Breast epithelium (tissue), 4 donors: ENCODE data around the gene LIM2. TPM values are rescaled to one million over a fixed set of nuclear protein-coding genes. Genes with fewer than 3 reads are reported as not detected.

ENCODE experiments used
- DNase-seq, 2 donors: peaks; one replicate each; pipeline ENCODE4 v3.0.0-alpha.2; 2019; ENCODE audit warnings: low spot score in 2 of 2
- H3K27ac ChIP-seq, 2 donors: fragments of 200-600 bp; sonication (generic) in 1 of 2; one replicate each; pipeline ENCODE4 v1.5.1; 2016 to 2019; ENCODE audit warnings: mild to moderate bottlenecking in 1 of 2
- H3K27me3 ChIP-seq, 2 donors: fragments of 200-600 bp; sonication (generic) in 1 of 2; one replicate each; pipeline versions ENCODE4 v1.5.1 to v1.6.0; 2017 to 2019; ENCODE audit warnings: control low read depth in 1 of 2, mild to moderate bottlenecking in 1 of 2
- H3K36me3 ChIP-seq: fragments of 200-600 bp; one replicate; pipeline ENCODE4 v1.5.1; 2019
- H3K4me1 ChIP-seq, 2 donors: fragments of 200-600 bp; sonication (generic); one replicate each; pipeline ENCODE4 v1.5.1; 2016 to 2019; ENCODE audit warnings: control low read depth in 1 of 2
- H3K4me3 ChIP-seq, 3 donors: fragments of 200-600 bp; sonication (generic); 1 replicate in 2 of 3; 2 replicates in 1 of 3; pipeline ENCODE4 v1.5.1; 2016 to 2019; ENCODE audit warnings: mild to moderate bottlenecking in 3 of 3, moderate library complexity in 2 of 3
- H3K9me3 ChIP-seq, 2 donors: fragments of 200-600 bp; sonication (generic) in 1 of 2; one replicate each; pipeline ENCODE4 v1.5.1; 2016 to 2019; ENCODE audit warnings: control low read depth in 1 of 2
- CTCF ChIP-seq, 3 donors: fragments of 450-650 bp; IDR thresholded peaks; one replicate each; pipeline ENCODE4 v1.5.1; 2016 to 2017; ENCODE audit warnings: antibody characterized with exemption in 3 of 3, mild to moderate bottlenecking in 3 of 3, moderate library complexity in 3 of 3
- POLR2A ChIP-seq: fragments of 450-650 bp; IDR thresholded peaks from one replicate; pipeline ENCODE4 v1.6.1; 2016; ENCODE audit warnings: antibody characterized with exemption, mild to moderate bottlenecking, moderate library complexity
- POLR2AphosphoS5 ChIP-seq, 3 donors: sonication (generic); formaldehyde crosslinking; IDR thresholded peaks; one replicate each; pipeline ENCODE4 v1.6.1; 2017; ENCODE audit warnings: antibody characterized with exemption in 3 of 3
- intact Hi-C: fragments of 100-400 bp; cut with DNase I; formaldehyde crosslinking; loops from one replicate; pipeline ENCODE4 v1.15.1; 2023; ENCODE audit warnings: low total_unique reads
- total RNA-seq, 3 donors: library from RNA; depleted of rRNA; stranded (reverse); fragments of >200 nt; gene quantifications; one replicate each; pipeline ENCODE4 v1.1.0, GENCODE V29; 2016

Gene LIM2
- total RNA-seq, 3 donors from 2014 or later, result not detected

DNA sequence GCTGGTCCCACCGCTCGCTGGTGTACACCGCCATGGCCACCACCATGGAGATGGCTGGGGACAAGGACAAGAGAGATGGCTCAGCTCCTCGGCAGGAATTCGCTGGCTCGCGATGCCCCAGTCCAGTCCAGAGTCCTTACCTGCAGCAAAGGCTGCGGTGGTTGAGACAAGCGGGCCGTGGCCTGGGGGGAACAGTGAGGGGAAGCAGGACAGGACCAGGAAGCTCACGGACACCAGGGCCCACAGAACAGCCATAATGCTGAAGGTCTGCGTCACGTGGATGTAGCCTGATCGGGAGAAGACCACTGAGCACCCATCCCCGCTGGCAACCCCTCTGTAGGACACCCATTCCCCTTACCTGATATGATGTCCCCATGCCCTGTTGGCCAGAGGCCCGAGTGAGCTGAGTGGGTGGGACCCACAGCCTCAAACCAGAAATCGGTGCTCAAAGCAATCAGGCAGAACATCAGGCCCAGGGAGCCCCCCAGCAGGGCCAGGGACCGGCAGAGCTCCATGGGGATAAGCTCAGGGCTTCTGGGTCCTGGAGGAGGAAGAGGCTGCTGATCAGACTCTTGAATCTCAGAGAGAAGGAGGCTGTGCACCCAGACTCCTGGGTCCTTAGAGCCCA is 15.6 kb downstream of the LIM2 start:
- no peaks in the 10 kb centered on the region for H3K27me3 ChIP-seq
- DNase-seq, result no peak
- no peak overlapping the region for H3K4me3 ChIP-seq
- H3K4me1 ChIP-seq, result no peaks in the 10 kb centered on the region
- intact Hi-C loops, result no loop called here
- H3K36me3 ChIP-seq, result no peaks in the 10 kb centered on the region
- H3K27ac ChIP-seq, result no peak overlapping the region
- TF ChIP-seq POLR2AphosphoS5 (IDR thresholded peaks at IDR 0.05) (no peak), POLR2A (no peak), CTCF (IDR thresholded peaks at IDR 0.05) (no peak)
- no peaks in the 10 kb centered on the region for H3K9me3 ChIP-seq

GRCh38 chr19:51371186-51371690 is 16.5 kb downstream of the LIM2 start:
- DNase-seq, result no peak
- Histone ChIP-seq H3K4me1 (no peaks in the 10 kb centered on the region), H3K9me3 (no peaks in the 10 kb centered on the region), H3K27me3 (no peaks in the 10 kb centered on the region), H3K36me3 (no peaks in the 10 kb centered on the region), H3K4me3 (no peak overlapping the region), H3K27ac (no peak overlapping the region)
- intact Hi-C loops, result no loop called here
- TF ChIP-seq POLR2A, result no peak

DNA sequence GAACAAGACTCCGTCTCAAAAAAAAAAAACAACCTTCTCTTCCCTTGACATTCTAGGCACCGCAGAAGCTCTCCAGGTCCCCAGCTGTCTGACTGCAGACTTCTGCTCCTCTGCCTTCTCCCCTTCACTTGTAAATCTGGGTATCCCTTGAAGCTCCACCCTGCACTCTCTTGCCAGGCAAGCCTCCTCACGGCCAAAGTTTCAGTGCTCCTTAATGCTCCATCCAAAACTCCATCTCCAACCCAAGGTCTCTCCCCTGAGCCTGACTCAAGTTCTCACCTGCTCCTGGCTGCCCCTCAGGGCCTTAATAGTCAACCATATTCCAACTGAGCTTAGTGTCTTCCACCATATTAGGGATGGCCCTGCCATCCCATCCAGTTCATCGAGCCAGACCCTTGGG is 17.5 kb downstream of the LIM2 start:
- Histone ChIP-seq H3K27ac (no peak overlapping the region), H3K27me3 (no peaks in the 10 kb centered on the region), H3K36me3 (no peaks in the 10 kb centered on the region), H3K4me3 (no peak overlapping the region), H3K9me3 (no peaks in the 10 kb centered on the region), H3K4me1 (no peaks in the 10 kb centered on the region)
- intact Hi-C loops, result no loop called here
- TF ChIP-seq CTCF (IDR thresholded peaks at IDR 0.05) (no peak), POLR2A (no peak), POLR2AphosphoS5 (IDR thresholded peaks at IDR 0.05) (no peak)
- DNase-seq, result no peak

DNA sequence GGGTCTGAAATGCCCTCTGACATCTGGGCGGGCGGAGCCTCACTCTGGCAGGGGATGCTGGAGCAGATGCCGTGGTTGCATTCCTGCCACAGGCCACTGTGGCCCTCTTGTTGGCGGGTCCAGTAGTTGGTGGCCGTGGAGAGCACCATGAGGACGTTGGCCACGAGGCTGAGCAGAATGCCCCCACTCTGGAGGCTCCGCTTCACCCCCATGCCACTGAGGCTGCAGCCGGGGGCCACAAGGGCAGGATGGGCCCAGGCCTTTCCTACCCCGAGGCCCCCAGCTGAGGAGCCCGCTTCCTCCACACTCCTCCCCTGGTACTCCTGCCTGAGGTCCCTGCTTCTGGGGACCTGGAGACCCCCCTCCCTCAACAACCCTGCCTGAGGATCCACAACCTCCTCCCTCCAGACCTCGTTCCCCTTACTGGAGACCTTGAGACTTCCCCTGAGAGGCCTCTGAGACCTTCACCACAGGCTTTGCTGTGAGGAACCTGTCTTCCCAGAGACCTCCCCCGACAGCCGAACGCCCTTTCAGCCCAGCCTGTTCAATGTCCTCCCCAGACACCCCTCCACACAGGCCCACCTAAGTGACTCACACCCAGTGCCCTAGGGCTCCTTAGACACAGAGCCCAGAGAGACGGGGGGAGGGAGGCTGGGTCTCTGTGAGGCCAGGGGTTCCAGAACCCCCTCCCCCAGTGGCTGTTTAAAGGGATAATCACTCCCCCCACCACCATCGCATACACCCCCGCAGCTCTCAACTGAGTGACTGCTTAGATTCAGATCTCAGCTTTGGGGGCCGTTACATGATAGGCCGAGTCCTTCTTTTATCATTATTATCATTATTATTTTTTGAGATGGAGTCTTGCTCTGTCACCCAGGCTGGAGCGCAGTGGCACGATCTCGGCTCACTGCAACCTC is 19.1 kb downstream of the LIM2 start, which contains the start of gene CLDND2:
Gene CLDND2, minus strand, starts transcription at position 638 of the 917 bp plus-strand sequence. Its CDS starts 426 bp downstream, at position 212.
- no peak for DNase-seq
- no peak for TF ChIP-seq POLR2A
- no peak for TF ChIP-seq CTCF (IDR thresholded peaks at IDR 0.05)
- no peak for TF ChIP-seq POLR2AphosphoS5 (IDR thresholded peaks at IDR 0.05)
- peak within 1 kb of the TSS; percentile 94 for H3K27ac ChIP-seq
- intact Hi-C loops, result no loop called here
- H3K4me3 ChIP-seq, result peak within 1 kb of the TSS; percentile 58 to 84 (median 82)
- H3K4me1 ChIP-seq, result no peaks in the 10 kb centered on the region
- H3K27me3 ChIP-seq, result no peaks in the 10 kb centered on the region
- H3K36me3 ChIP-seq, result no peaks in the 10 kb centered on the region
- H3K9me3 ChIP-seq, result no peaks in the 10 kb centered on the region

DNA sequence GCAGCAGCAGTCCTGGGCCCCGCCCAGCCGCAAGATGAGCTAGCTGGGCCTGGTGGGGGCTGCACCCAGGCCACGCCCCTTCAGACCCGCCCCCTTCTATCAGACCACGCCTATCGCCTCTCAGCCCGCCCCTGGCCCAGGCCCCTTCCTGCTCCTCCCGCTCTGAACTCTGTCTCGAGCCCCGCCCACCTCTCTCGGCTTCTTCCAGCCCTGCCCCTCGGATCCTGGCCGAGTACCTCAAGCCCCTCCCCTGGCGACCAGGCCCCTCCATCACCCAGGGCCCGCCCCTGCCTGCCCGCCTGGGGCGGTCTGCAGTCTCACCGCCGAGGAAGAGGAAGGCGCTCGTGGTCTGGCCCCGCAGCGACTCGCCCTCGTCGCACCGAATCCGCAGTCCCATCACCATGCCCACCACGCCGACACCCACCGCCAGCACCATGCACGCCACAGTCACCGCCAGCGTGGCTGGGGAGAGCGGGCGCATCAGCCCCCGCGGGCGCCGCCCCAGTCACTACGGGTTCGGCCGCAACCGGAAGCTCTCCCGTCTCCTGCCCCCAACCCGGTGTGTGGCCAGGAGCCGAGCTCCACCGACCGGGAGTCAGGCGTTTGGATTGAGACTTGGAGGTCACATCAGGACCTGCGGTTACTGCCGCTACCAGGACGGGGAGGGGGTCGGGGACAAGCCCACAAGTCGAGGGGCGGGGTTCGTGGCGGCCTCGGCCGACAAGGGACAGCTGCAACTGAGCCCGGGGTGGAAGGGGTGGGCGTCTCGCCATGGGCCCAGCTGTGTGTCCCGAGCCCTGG is 20.0 kb downstream of the LIM2 start:
- Histone ChIP-seq H3K4me1 (no peaks in the 10 kb centered on the region), H3K27me3 (no peaks in the 10 kb centered on the region), H3K27ac (peak overlapping the region; percentile 94), H3K9me3 (no peaks in the 10 kb centered on the region), H3K36me3 (no peaks in the 10 kb centered on the region), H3K4me3 (peak overlapping the region; percentile 58 to 84 (median 82))
- intact Hi-C loops, result no loop called here
- DNase-seq, result peak; percentile 97 to 99
- TF ChIP-seq POLR2AphosphoS5 (IDR thresholded peaks at IDR 0.05) (peak in 2 of 3 donors; percentile 30 to 45), CTCF (IDR thresholded peaks at IDR 0.05) (no peak)
